ENCODE measurements around the gene FAF1.

- TF ChIP-seq TAF1 (conservative IDR thresholded peaks at IDR 0.05) (no peak), CTCF (IDR thresholded peaks at IDR 0.05; ENCODE audit: low read depth, low read length, missing input control) (no peak), RAD21 (IDR thresholded peaks at IDR 0.05) (no peak), SP1 (IDR thresholded peaks at IDR 0.05) (no peak), JUND (IDR thresholded peaks at IDR 0.05) (no peak), ATF3 (IDR thresholded peaks at IDR 0.05) (no peak), MAX (IDR thresholded peaks at IDR 0.05) (no peak), ZBTB33 (IDR thresholded peaks at IDR 0.05) (no peak), REST (IDR thresholded peaks at IDR 0.05) (no peak), RXRA (IDR thresholded peaks at IDR 0.05) (no peak), YY1 (IDR thresholded peaks at IDR 0.05) (no peak), GABPA (IDR thresholded peaks at IDR 0.05 in 1 of 2, conservative IDR thresholded peaks at IDR 0.05 in 1 of 2) (no peak)
Observed at GRCh38 chr1:50454911-50455310, 505.2 kb downstream of the FAF1 start.

Data from liver (tissue), 3 donors.